Measurements from ENCODE around the gene LPXN.
"Not testable (repeated sequence)": the region's sequence is repeated elsewhere in the genome, so short reads cannot be mapped to it uniquely, and the experiment has no call there.

LPXN gene

DNA sequence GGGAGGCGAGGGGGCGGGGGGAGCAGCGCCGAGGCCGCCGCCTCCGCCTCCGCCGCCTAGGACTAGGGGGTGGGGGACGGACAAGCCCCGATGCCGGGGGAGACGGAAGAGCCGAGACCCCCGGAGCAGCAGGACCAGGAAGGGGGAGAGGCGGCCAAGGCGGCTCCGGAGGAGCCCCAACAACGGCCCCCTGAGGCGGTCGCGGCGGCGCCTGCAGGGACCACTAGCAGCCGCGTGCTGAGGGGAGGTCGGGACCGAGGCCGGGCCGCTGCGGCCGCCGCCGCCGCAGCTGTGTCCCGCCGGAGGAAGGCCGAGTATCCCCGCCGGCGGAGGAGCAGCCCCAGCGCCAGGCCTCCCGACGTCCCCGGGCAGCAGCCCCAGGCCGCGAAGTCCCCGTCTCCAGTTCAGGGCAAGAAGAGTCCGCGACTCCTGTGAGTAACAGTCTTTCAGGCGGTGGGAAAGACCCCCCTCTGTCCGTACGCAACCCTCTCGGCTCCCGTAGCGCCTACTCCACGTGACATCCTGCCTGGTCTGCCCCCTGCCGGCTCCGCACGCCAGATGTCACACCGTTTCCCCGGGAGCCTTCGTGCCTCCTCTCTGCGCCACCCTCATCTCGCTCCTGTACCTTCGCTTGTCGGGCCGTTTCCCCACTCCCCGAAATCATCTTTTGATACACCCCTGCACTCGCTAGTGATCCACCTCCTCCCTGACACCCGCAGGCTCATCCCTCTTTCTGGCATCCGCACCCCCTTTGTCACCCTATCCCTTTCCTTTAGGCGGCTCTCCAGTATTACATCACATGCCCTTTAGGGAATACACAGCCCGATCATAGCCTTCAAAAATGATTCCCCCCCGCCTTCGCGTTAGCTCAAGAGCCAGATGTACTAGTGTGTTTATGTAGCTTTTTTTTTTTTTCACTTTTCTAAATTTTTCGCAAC lies 3.8 kb upstream of the LPXN start:
- peak; percentile 83 to 86 for DNase-seq (ENCODE audit: low read depth in 2 of 2)

- DNase-seq (ENCODE audit: low read depth in 2 of 2) = peak; percentile 92 to 94
Observed at GRCh38 chr11:58578635-58579191, 3.1 kb upstream of the LPXN start, which contains the start of gene ZFP91. TSS of gene ZFP91 (plus strand) at chr11:58579063. CDS start at chr11:58579282, 219 bp downstream.

DNA sequence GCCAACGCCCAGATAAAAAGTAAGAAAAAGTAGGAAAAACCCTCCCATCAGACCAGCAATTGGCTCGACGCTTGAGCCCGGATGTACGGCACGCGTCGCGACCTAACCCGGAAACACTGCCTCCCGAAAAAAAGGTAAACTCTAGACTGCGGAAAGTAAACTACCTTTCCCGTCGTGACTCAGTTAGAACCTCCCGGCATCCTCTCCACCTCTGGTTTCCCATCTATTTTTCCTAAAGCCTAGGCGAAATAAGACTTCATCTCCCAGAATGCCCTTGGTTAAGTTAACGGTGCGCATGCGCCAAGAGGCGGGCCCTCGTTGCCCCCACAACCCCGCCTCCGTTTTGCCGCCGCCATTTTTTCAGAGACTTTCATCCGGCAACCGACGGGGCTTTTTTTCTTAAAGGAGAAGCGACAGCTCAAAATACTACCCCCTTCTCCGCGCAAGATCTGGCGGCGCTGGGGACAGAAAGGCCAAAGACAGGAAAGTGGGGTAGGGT lies 2.5 kb upstream of the LPXN start:
- peak; percentile 82 to 84 for DNase-seq (ENCODE audit: low read depth in 2 of 2)

GRCh38 chr11:58577555-58578135 lies 2.0 kb upstream of the LPXN start:
- DNase-seq (ENCODE audit: low read depth in 2 of 2) = peak; percentile 57 to 66

GRCh38 chr11:58576887-58577471 lies 1.3 kb upstream of the LPXN start:
- DNase-seq (ENCODE audit: low read depth in 2 of 2) = no peak

- no peak for DNase-seq (ENCODE audit: low read depth in 2 of 2)
Observed at GRCh38 chr11:58574881-58575280, 775 bp downstream of the LPXN start.

DNA sequence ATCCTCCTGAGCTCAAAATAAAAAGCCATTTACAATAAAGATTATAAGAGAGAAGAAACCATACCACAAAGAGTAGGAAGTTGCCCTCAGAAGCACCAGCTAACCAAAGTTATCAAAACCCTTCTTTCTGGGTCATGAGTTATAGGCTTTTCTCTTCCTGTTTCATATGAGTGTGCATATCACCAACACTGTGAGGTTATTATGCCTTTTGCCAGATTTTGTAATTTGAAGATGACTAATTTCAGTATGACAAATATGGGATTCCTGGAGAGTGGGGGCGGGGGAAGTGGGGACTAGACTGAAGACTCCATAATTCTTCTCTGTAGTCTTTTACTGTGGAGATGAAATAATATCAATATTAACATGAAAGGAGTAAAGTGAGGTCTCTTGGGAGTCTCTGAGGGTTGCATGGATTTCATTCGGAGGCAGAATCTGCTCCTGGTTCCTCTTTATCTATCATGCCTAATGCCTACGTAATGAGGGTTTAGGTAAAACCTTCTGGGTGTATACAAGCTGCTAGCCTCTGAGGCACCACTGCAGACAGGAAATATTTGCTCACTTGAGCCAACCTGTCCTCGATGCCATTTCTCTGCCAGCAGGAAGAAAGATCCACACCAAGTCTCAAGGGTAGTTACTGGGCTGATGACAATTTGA lies 2.1 kb downstream of the LPXN start:
- peak; percentile 50 to 56 for DNase-seq (ENCODE audit: low read depth in 2 of 2)

- not testable (repeated sequence) for DNase-seq (ENCODE audit: low read depth in 2 of 2)
Observed at GRCh38 chr11:58572906-58573305, 2.8 kb downstream of the LPXN start.

GRCh38 chr11:58567889-58568512 lies 7.7 kb downstream of the LPXN start:
- peak; percentile 53 to 62 for DNase-seq (ENCODE audit: low read depth in 2 of 2)

DNA sequence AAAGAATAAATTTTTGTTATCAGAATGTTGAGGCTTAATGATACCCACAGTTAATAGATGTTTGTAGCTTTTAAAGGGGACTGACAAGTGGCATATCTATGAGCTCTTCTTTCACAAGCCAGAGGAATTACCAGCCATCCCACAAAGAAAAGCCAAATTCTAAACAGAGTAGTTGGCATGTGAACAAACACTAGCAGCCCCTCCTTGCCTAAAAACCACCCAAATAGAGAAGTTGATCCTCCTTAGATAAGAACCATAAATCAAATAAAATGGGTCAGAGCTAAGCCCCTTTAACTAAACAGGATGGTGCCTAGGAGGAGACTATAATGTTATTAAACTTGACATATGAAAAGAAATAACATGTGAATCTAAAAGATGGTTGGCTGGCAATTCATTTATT lies 11.4 kb downstream of the LPXN start:
- DNase-seq (ENCODE audit: low read depth in 2 of 2) = no peak

GRCh38 chr11:58562375-58562800 lies 13.3 kb downstream of the LPXN start:
- DNase-seq (ENCODE audit: low read depth in 2 of 2) = no peak

GRCh38 chr11:58561394-58562098 lies 14.1 kb downstream of the LPXN start:
- no peak for DNase-seq (ENCODE audit: low read depth in 2 of 2)

DNA sequence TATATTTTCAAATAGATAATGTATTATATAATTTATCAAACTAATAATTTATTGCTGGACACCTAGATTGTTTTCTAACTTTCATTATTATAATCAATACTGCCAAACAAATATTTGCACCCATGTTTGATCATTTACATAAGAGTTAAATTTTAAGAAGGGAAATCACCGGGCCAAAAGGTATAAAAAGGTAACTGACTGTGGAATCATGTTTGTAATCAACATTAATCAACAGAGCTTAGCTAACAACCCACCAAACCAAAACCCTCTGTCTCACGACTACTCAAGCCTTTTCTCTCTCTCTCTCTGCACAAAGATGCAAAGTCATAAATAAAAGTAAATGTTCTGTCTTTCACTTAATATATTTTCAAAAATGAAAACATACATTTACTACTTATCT lies 14.8 kb downstream of the LPXN start:
- DNase-seq (ENCODE audit: low read depth in 2 of 2) = no peak

DNA sequence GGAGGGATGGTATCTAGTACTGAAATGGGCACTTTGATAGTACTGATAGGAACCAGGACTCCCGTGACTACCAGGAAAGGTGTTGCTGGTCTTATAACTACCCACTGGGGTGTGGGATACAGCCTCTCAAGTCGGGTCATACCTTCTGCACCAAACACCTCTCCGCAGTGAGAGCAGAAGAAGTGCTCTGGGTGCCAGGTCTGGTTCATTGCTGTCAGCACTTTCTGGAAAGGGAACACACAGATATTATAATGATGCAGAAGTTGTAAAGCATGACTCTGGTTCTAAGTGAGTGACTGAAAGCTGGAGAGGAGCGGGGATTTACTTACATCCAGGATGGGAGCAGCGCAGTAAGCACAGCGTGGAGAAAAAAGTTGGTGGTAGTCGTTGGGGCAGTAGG lies 26.0 kb downstream of the LPXN start:
- DNase-seq (ENCODE audit: low read depth in 2 of 2) = no peak

GRCh38 chr11:58546841-58547240 lies 28.8 kb downstream of the LPXN start:
- DNase-seq (ENCODE audit: low read depth in 2 of 2) = no peak

GRCh38 chr11:58531865-58532341 lies 43.8 kb downstream of the LPXN start:
- DNase-seq (ENCODE audit: low read depth in 2 of 2) = no peak

- no peak for DNase-seq (ENCODE audit: low read depth in 2 of 2)
Observed at GRCh38 chr11:58530236-58530635, 45.4 kb downstream of the LPXN start.

DNA sequence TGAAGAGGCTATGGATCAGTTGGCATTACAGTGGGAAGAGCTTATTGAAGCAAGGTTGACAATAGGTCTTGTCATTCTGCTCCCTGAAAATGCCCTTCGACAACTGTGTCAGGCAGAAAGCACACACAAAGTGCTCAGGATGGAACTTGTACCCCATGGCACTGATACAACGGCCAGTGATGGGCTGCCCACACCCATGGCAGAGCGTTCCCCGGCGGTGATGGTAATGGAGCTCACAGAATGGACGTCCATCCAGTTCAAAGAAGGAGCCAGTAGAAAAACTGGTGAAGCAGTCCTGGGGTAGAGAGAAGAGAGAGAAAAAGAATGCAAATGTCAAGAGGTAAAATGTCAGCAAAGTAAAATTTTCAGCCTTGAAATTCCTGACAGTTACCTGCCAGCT lies 48.2 kb downstream of the LPXN start:
- no peak for DNase-seq (ENCODE audit: low read depth in 2 of 2)

DNA sequence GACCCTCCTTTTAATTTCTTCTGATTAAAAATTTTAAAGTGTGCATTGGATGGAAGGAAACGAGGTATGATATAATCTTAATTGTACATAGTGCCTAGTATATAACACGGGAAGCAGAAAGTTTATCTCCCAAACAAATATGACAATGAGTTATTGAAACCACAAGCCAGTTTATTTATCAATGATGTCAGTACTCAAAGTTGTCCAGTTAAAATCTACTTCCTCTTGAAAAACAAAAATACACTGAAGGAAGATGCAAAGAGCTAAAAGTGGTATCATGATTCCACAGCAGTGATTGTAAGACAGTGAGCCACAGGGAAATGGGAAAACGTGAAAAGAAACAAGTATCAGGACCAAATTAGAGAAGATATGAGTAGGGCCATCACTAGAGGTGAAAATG lies 48.9 kb downstream of the LPXN start:
- no peak for DNase-seq (ENCODE audit: low read depth in 2 of 2)

- no peak for DNase-seq (ENCODE audit: low read depth in 2 of 2)
Observed at GRCh38 chr11:58525037-58525614, 50.5 kb downstream of the LPXN start.

Data from stimulated activated CD8-positive, alpha-beta memory T cell treated with anti-CD3 and anti-CD28 coated beads, Interleukin-2, amount 100 ng/mL, for 48 hours (primary cell).